GM19240 (cell line): Measurements from ENCODE around the gene SNED1.
"Not testable (repeated sequence)": the region's sequence is repeated elsewhere in the genome, so short reads cannot be mapped to it uniquely, and the experiment has no call there.

Experiments used
- DNase-seq: peaks from one replicate; pipeline ENCODE4 v3.0.0; 2011; ENCODE audit warnings: low spot score; ENCODE audit not compliant: insufficient read length

The SNED1 gene

DNA sequence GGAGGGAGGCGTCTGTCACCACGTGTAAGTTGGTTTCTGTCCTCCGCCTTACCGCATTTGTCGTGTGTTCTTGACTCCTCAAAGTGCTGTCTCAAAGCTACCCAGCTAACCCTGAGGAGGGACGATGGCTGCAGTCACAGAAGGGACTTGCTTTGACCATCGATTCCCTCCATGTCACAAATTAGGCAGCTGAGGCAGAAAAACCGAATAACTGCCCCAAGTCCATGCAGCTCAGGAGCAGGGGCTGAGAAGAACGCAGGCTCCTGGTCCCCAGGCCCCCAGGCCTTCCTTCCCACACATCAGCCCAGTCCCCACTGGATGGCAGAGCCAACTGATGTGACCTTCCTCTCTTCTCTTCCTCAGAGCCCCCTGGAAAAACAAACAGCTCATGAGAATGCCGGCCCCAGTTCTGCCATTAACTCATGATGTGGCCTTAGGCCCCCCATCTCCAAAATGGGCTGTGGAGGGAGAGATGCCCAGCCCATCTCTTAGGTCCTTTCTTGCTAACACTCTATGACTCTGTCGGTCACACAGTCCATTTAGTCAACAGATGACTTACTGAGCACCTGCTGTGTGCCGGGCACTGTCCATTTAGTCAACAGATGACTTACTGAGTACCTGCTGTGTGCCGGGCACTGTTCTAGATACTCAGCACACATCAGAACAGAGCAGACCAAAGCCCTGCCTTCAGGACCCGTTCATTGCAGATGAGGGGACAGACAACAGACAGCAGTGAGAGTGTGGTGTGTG lies 84.1 kb downstream of the SNED1 start:
- no peak for DNase-seq

DNA sequence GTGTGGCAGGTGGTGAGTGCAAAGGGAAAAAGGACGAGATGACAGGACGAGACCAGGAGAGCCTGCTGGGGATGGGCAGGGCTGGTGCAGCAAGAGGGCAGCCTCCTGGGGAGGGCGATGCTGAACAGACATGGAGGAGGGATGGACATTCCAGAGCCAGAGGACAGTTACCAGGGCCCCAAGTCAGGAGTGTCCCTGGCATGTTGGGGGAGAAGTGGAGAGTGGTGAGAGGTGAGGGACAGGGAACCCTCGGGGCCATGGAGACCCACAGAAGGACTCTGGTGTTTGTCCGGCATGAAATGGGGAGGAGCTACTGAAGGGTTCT lies 84.6 kb downstream of the SNED1 start:
- no peak for DNase-seq

DNA sequence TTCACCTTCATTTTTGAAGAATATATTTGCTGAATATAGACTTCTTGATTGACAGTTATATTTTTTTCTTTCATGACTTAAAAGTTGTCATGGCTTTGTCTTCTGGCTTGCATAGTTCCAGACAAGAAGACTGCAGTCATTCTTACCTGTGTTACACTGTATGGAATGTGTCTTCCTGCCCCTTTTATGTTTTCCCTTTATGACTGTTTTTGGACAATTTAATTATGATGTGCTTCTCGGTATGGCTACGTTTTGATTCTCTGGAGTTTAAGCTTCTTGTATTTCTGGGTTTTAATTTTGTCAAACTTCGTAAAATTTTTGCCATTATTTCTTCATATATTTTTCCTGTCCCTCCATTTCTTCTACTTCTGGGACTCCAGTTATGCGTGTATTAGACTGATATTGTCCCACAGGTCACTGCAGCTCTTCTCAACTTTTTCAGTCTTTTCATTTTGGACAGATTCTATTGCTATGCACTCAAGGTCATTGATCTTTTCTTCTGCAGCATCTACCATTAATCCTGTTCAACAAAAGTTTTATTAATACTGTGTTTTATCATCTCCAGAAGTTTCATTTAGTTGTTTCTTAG lies 86.5 kb downstream of the SNED1 start:
- DNase-seq, result no peak

DNA sequence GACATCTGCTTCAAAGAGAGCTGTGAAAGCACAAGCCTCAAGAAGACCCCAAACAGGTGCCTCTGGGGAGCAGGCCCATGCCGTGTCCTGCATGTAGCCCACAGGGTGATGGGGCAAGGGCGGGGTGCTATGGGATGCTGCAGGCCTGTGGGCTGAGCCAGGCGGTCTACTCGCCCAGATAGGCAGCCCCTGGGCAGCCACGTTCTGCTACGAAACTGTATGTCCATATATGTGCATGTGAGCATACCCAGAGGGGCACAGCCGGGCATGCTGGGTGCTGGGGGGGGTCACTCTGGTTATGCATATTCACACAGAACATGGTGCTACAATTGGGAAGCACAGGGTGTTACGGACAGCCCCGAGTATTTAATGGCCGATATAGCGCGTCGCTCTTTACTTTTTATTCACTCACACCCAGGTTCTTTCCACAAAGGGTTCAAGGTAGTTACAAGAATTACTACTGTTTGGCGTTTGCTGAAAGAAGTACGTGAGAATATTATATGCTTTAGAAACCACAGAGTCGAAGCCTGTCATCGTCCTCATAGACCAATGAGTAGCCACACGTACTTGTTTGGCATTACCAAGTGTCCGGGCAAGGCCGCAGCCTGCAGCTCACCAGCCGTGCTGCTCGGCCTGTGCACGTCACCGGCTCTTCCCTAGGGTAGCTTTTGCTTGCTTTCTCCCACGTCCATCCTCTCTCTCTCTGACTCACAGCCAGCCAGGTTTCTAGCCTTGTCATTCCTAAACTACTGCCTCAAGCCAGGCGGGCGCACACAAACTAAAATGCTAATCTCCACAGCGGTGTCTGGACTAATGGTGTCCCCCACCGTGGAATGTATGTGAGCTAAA lies 89.2 kb downstream of the SNED1 start:
- no peak for DNase-seq

DNA sequence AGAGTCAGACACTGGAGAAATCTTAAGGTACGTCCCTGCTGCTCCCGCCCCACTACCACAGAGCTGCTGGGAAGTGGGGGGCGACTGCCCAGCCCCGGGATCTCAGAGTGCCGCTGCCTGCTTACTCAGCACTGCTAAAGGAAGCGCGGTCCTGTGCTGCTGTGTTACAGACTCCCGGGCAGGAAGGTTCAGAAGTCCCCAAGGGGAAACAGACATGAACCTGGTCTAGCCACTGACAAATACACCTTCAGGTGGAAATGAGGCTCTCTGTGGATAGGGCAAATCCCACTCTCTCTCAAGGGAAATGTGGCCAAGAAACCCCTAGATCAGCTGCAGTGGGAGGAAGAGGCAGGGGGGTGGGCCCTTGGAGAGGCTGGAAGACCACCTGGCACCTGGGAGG lies 90.0 kb downstream of the SNED1 start:
- no peak for DNase-seq

DNA sequence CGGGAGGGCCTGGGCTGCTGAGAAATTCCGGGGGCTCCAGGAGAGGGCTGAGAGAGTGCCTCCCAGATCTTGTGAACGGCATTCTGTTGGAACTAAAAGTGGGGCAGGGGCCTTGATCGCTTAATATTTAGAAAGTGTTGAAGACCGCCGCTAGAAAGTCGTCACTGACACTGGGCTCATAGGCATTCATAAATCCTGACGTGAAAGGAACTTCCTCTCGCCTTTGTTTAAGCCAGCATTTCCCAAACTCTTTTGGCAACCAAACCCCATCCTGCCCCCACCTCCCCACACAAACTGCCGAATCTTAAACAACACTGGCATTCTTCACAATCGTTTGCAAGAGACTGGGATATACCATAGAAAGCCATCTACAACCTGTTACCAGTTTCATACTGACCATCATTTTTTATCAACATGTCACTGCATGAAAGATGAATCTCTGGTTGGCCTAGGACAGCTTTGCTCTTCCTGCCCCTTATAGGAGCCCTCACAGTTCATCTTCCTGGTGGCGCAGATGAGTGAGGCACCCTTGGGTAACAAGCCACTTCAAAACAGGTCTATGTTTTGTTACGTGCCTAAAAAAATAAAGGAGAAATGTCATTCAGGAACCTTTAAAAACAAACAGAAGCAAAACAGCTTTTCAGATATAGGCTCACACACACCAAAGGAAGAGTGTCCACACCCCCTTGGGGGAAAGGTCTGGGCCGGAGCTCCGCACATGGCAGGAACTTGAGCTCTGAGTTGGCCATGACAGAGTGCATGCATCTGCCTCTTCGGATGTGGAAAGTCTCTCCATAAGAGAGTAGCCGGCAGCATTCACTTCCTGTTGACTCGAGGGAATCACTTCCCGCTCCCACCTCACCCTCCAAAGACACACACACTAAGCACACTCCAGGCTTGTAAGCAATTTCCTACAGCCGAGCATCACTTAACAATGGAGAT lies 90.6 kb downstream of the SNED1 start:
- DNase-seq, result no peak

DNA sequence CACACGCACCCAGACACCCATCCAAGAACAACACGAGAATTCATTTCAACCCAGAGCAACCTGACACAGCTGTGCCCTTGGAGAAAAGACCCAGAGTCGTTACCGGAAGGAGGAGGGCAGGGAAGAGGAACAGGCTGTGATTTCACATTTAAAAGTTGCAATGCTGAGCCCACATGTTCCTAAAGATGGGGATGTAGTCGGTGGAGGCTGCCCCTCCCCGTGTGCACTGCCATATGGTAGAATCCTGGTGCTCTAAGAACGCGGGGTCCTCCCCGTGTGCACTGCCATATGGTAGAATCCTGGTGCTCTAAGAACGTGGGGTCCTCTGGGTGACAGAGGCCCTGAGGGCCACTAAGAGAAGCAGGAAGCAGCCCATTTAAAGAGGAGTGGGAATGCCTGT lies 92.8 kb downstream of the SNED1 start:
- no peak for DNase-seq

DNA sequence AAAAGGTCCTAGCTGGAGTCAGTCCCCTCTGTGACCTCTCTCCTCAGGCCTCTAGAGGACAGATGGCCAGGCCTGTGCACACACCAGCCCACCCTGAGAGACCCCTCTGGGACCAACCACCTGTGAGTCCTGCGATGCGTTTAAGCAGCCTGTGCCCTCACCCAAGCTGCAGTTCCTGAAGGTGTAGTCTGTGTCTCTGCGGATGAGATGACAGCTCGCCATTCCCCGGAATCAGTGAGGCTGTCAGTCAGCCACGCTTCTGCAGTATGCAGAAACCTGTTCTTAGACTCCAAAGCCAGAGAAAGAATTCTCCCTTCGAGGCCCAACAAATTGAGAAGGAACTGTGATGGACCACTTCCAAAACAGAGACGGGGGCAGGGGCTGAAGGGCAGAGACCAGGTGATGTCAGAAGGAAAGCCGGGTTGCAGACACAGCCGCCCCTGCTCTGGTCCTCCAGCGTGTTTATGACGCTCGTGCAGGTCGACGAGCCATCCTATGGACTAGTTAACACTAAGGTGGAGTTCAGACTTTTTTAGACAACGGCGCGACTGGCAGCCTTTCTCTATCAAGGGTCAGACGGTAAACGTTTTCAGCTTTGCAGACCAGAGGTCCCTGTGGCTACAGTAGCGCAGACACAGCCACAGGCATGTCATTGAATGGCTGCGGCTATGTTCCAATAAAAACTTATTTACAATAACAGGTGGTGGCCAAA lies 93.5 kb downstream of the SNED1 start:
- no peak for DNase-seq

DNA sequence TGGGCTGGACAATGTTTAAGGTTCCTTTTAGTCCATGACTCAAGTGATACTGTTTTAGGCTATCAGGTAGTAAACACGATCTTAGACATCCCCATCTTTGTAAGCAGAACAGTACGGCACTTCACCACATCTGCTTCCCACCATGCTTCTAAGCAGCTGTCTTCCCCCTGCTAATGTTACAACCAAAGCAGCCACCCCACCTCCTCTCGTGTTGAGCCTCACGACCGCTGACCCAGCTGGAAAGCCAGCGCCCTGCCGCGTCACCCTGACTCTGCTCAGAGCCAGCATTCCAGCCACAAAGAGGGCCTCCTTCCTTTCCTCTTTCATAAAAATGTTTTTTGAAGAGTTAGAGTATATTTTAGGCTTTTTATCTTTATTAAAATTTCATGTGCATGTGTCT lies 94.3 kb downstream of the SNED1 start:
- DNase-seq, result no peak

DNA sequence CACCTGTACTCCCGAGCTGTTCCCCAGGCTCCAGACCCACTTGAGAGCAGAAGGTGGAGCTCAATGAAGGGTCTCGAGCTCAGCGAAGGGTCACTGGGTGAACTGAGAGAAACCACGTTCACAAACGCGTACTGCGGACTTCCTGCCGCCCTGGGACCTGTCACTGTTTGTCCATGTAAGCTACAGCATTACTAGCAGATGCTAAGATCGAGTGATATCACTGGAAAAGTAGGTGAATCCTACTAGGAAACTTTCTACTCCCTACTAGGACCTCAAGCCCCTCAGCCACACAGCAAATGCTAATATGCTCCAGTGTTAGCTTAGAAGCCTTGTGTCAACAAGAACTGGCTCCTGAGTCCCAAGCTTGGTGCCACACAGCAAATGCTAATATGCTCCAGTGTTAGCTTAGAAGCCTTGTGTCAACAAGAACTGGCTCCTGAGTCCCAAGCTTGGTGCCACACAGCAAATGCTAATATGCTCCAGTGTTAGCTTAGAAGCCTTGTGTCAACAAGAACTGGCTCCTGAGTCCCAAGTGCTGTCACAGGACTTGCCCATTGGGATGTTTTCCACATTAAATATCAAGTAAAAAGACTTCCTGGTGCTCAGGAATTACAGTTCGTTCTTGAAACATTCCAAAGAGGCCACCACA lies 94.8 kb downstream of the SNED1 start:
- not testable (repeated sequence) for DNase-seq

DNA sequence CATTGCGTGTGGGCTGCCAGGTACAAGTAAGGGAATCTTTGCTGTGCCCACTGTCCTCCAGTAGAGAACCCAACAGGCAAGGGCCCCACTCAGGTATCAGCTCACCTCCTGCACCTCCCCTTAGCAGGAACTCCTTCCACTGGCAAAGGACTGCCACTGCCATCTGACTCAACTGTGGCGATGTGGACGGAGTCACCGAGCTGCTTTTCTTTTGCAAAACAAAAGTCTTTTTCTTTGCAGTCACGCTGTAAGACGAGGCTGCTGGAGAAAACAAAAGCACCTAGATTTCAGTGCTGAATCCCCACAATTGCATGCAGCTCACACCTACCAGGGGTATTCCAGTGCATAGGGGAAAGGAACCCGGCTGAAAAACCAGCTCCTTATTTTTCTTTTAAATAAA lies 95.8 kb downstream of the SNED1 start:
- no peak for DNase-seq

DNA sequence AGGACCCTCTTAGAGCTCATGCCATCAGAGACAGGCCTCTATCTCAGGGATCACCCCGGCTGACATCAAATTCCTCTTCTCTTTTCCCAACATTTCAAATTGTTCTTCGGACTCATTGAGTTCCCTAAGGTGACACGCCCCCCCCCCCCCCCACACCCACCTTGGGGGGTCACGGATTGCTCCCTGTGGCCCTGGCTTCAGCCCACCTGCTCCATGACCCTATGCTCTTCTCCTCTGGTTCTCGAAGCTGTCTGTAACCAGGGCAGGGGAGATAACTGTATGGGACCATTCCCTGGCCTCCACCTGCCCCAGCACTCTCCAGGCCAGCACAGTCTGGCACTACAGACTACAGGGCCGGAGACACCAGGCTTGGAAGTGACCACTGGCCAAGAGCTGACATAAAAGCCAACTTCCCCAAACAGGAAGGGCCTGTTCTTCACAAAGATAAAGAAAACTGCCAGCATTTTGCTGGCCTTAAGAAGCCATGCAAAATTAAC lies 96.6 kb downstream of the SNED1 start:
- DNase-seq, result no peak

DNA sequence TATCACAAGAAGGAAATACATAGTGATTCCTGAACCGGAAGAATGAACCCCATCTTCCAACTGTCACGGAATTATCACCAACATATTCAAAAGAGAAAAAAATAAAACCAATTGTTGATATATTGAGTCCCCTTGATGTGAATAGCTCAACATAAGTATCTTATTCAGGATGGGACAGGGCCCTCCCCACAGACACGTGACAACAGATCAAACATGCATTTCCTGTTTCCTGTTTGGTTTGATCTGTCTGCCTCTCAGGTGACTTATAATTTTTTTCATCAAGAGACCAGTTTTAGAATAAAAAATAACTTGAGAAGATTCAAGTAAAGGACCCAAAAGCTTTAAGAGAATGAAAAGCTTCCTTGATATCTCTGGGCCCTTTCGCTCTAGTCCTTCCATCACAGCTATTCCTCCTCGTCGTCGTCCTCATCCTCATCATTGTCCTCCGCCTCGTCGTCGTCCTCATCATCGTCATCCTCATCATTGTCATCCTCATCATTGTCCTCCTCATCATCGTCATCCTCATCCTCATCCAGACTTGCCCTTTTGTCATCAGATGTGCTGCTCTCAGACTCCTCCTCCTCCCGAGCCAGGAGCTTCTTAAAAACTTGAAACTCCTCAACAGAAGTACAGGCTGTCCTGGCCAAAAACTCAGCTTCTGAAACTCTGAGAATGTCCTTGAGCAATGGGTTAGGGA lies 97.3 kb downstream of the SNED1 start:
- DNase-seq, result no peak

DNA sequence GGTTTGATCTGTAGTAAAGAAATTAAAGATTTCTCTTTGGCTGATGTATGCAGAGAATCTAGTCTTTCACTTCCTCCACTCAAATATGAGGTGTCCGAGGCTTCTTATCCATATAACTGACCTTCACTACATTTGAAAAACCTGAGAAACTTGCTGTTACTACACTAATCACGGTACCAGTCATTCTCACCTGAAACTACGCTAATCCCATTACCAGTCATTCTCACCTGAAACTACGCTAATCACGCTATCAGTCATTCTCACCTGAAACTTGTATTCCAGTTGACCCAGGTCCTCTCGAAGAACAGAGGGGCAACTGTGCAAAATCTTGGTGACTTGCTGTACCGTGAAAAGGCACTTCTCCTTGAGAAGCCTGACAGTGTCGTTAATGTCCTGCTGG lies 98.6 kb downstream of the SNED1 start:
- DNase-seq, result no peak

DNA sequence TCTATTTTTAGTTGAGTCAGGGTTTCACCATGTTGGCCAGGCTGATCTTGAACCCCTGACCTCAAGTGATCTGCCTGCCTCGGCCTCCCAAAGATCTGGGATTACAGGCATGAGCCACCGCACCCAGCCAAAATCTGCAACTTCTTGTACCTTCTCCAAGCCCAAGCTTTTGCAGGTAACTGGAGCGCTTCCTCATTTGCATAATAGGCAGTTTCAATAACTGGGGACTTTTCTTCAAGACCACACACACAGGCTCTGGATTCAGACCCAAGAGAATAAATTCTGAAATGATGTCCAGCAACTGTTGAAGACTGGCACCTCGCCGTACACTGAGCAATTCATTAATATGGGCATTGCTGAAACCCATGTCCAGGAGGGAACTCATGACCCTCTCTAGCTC lies 100.8 kb downstream of the SNED1 start:
- DNase-seq, result no peak

DNA sequence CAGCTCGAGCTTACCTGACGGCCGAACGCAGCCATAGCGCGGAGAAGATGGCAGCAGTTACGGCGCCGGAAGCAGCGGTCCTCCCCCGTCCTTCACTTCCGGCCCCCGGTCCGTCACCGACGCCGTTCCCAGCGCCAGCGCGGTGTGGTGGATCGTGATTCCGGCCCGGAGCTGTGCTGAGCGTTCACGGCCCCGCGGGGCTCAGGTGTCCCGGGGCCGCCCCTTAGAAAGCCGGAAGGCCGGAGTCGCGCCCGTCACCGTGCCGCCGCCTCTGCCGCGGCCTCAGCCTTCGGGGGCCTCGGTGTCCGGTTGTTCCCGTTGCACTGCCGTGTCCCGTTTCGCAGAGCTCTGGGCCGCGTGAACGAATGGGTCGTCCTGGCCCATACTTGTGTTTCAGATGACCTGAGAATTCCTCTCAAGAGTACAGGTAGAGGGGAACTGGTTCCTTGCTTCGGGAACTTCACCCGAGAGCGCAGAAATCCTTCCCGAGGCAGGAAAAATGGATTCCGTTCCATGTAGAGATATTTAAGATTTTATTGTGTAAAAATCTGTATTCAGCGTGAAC lies 103.9 kb downstream of the SNED1 start, which contains the start of gene MTERF4:
TSS of gene MTERF4 (minus strand) at position 49 of the 565 bp plus-strand sequence. CDS start at position 35, 14 bp downstream.
- peak; percentile 74 for DNase-seq

DNA sequence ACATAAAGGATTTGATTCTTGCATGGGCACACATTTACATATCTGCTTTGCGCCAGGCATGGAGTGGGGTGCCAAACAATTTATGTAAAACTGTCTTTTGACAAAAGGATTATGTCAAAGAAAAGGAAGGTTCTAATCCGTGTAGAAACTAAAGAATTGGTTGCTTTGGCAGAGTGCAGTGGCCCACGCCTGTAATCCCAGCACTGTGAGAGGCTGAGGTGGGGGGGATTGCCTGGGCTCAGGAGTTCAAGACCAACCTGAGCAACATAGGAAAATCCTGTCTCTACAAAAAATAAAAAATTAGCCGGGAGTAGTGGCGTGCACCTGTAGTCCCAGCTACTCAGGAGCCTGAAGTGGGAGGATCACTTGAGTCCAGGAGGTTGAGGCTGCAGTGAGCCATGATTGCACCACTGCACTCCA lies 104.8 kb downstream of the SNED1 start:
- DNase-seq, result no peak

DNA sequence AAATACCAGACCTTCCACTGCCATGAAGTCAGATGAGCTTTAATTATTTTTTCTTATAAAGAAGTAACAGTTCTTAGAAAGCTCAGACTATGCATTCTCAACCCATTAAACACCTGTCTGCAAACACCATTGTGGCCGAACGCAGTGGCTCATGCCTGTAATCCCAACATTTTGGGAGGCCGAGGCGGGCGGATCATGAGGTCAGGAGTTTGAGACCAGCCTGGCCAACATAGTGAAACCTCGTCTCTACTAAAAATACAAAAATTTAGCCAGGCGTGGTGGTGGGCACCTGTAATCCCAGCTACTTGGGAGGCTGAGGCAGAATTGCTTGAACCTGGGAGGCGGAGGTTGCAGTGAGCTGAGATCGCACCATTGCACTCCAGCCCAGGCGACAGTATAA lies 106.2 kb downstream of the SNED1 start:
- DNase-seq, result not testable (repeated sequence)

DNA sequence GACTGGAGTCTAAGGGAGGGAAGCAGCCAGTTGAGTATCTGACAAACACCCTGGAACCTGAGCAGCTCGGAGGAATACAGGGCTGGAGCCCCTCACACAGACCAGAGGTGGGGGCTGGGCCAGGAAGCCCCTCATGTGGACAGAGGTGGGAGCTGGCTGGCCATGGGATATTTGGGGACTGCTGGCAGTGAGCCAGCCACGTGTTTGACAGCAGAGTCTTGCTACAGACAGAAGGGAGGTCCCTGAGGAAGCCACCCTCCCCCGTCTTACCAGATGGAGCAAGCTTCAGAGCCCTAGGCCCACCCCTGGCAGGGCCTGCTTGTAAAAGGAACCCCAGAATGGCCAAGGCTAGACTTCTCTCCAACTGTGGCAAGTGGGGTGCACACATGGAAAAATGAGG lies 107.2 kb downstream of the SNED1 start:
- no peak for DNase-seq
